Gastrocnemius medialis (tissue), 4 donors: ENCODE measurements around the gene ARHGEF11. TPM values are rescaled to one million over a fixed set of nuclear protein-coding genes. Genes with fewer than 3 reads are reported as not detected.

ENCODE experiments used
- ATAC-seq, 2 donors: fragments of 150-250 bp; one replicate each; pipeline ENCODE4 v1.9.1; 2016
- DNase-seq, 2 donors: peaks; one replicate each; pipeline ENCODE4 v3.0.0-alpha.2; 2019
- H3K27ac ChIP-seq, 4 donors: fragments of 200-600 bp; sonication (generic); 1 replicate in 1 of 4; 2 replicates in 3 of 4; pipeline ENCODE4 v1.5.1; 2016 to 2018; ENCODE audit warnings: mild to moderate bottlenecking in 2 of 4, moderate library complexity in 1 of 4
- H3K27me3 ChIP-seq, 3 donors: fragments of 200-600 bp; sonication (generic) in 2 of 3; 1 replicate in 1 of 3; 2 replicates in 2 of 3; pipeline versions ENCODE4 v1.5.1 to v1.6.0; 2016 to 2019; ENCODE audit warnings: mild to moderate bottlenecking in 1 of 3, moderate library complexity in 1 of 3
- H3K36me3 ChIP-seq, 2 donors: fragments of 200-600 bp; sonication (generic) in 1 of 2; one replicate each; pipeline ENCODE4 v1.5.1; 2017 to 2018
- H3K4me1 ChIP-seq, 2 donors: fragments of 200-600 bp; sonication (generic) in 1 of 2; one replicate each; pipeline ENCODE4 v1.5.1; 2016 to 2017; ENCODE audit warnings: mild to moderate bottlenecking in 2 of 2
- H3K4me3 ChIP-seq, 4 donors: fragments of 200-600 bp; sonication (generic) in 3 of 4; 1 replicate in 1 of 4; 2 replicates in 3 of 4; pipeline ENCODE4 v1.5.1; 2016 to 2019; ENCODE audit warnings: mild to moderate bottlenecking in 2 of 4
- H3K9me3 ChIP-seq, 3 donors: fragments of 200-600 bp; sonication (generic) in 2 of 3; 1 replicate in 1 of 3; 2 replicates in 2 of 3; pipeline ENCODE4 v1.5.1; 2016 to 2019
- CTCF ChIP-seq, 5 experiments: fragments of 450-650 bp in 3 of 5; fragments of 200-600 bp in 2 of 5; sonication (generic) in 2 of 5; IDR thresholded peaks in 4 of 5; conservative IDR thresholded peaks in 1 of 5; 1 replicate in 4 of 5; 2 replicates in 1 of 5; pipeline ENCODE4 v1.5.1; 2016 to 2019; ENCODE audit warnings: antibody characterized with exemption in 5 of 5, mild to moderate bottlenecking in 3 of 5, moderate library complexity in 3 of 5
- POLR2A ChIP-seq, 2 donors: fragments of 450-650 bp; IDR thresholded peaks; one replicate each; pipeline ENCODE4 v1.6.1; 2017; ENCODE audit warnings: antibody characterized with exemption in 2 of 2, mild to moderate bottlenecking in 2 of 2, moderate library complexity in 2 of 2
- in situ Hi-C, 4 donors: fragments of 200-750 bp; cut with MboI; loops; one replicate each; pipeline versions ENCODE4 v1.15.0 to v1.8.0; 2017; ENCODE audit warnings: low sequenced_read_pairs in 4 of 4
- intact Hi-C: fragments of 100-400 bp; cut with DNase I; formaldehyde crosslinking; loops from one replicate; pipeline ENCODE4 v1.15.1; 2023; ENCODE audit warnings: low total_unique reads
- total RNA-seq, 4 donors: library from RNA; depleted of rRNA; stranded (reverse); fragments of >200 nt; gene quantifications; one replicate each; pipeline versions ENCODE4 v1.1.0 to v1.2.3, GENCODE V29; 2016

The ARHGEF11 gene
- total RNA-seq, 4 donors from 2014 or later: 19.5 to 33.4 (median 27.7) TPM

GRCh38 chr1:156922986-156923669, 122.4 kb downstream of the ARHGEF11 start:
- Histone ChIP-seq H3K27me3 (peaks cover 74 to 93% (median 77%) of the 10 kb centered on the region in 3 donors), H3K27ac (no peak overlapping the region), H3K4me1 (peaks cover 3 to 17% of the 10 kb centered on the region in 2 donors), H3K9me3 (no peaks in the 10 kb centered on the region), H3K4me3 (no peak overlapping the region), H3K36me3 (no peaks in the 10 kb centered on the region)
- intact Hi-C loops (no loop called here), in situ Hi-C loops (no loop called here)
- no peak for TF ChIP-seq CTCF (IDR thresholded peaks at IDR 0.05 in 4 of 5, conservative IDR thresholded peaks at IDR 0.05 in 1 of 5)
- no peak for TF ChIP-seq POLR2A (IDR thresholded peaks at IDR 0.05)
- ATAC-seq: no peak
- no peak for DNase-seq

DNA sequence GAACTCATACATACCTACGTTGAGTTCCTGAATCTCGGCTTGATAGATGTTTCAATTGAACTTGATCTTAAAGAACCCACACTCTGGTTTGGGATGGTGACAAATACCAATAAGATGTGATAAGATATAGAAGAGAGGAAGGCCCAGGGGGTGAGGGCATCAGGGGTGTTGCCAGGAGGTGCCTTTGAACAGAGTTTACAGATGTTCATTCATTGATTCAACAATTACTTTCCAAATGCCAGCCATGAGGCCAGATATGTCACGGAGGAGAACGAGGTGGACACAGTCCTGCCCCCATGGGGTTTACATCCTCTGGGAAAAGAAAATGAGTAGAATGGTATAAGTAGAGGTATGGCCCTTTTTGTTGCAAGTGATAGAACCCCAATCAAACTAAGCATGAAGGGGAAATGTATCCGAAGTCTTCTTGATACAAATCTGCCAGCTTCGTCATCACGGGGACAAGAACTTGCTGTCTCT, 124.5 kb downstream of the ARHGEF11 start:
- peaks cover 57 to 74% (median 57%) of the 10 kb centered on the region in 3 donors for H3K27me3 ChIP-seq
- in situ Hi-C loops (no loop called here), intact Hi-C loops (no loop called here)
- H3K27ac ChIP-seq: no peak overlapping the region
- ATAC-seq (no peak), DNase-seq (no peak)
- no peaks in the 10 kb centered on the region for H3K36me3 ChIP-seq
- H3K4me3 ChIP-seq: no peak overlapping the region
- H3K9me3 ChIP-seq: no peaks in the 10 kb centered on the region
- no peak for TF ChIP-seq CTCF (IDR thresholded peaks at IDR 0.05 in 4 of 5, conservative IDR thresholded peaks at IDR 0.05 in 1 of 5)
- no peak for TF ChIP-seq POLR2A (IDR thresholded peaks at IDR 0.05)
- H3K4me1 ChIP-seq: peaks cover 0 to 11% of the 10 kb centered on the region in 2 donors

DNA sequence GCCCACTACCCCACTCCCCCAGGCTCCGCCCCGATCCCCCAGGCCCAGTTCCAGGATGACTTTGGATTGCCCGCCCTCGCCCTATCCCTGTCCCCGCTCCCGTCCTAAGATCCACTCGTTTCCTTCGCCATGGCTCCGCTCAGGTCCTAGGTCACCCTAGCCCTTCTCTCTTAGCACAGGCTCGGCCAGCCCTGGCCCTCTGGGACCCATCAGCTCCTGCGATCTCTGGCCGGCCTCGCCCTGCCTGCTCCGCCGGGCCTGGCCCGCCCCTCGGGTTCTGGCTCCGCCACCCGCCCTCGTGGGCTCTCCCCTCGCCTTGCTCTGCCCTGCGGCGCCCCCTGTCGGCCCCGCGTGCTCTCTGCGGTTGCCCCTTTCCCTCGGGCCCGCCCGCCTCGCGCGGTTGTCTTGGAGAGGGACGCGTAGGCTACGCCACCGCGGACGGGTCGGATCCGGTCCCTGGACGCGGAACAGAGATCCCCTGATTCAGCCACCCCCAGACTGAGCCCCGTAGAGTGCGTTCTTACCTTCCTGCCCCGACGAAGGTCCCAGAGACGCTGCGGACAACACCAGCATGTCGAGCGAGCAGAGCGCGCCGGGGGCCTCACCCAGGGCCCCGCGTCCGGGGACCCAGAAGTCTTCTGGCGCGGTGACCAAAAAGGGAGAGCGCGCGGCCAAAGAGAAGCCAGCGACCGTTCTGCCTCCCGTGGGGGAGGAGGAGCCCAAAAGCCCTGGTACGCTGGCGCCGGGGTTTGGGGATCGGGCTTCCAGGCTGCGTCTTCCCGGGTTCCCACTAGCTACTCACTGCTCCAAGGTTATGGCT, 125.1 kb downstream of the ARHGEF11 start, which contains the start of gene LRRC71:
LRRC71 (plus strand) TSS at position 400 of the 820 bp plus-strand sequence; CDS start at position 572, 172 bp downstream.
- in situ Hi-C loops (no loop called here), intact Hi-C loops (loop anchor here (1.0 kb wide), 1 partner anchor 28 kb away; no protein-coding TSS in a partner anchor)
- peaks cover 50 to 70% (median 53%) of the 10 kb centered on the region in 3 donors for H3K27me3 ChIP-seq
- ATAC-seq (peak; percentile 79 to 84), DNase-seq (peak; percentile 20 to 53)
- peak; percentile 66 to 86 (median 81) for TF ChIP-seq CTCF (IDR thresholded peaks at IDR 0.05 in 4 of 5, conservative IDR thresholded peaks at IDR 0.05 in 1 of 5)
- TF ChIP-seq POLR2A (IDR thresholded peaks at IDR 0.05): no peak
- no peaks in the 10 kb centered on the region for H3K36me3 ChIP-seq
- no peak within 1 kb of the TSS for H3K27ac ChIP-seq
- peaks cover 0 to 11% of the 10 kb centered on the region in 2 donors for H3K4me1 ChIP-seq
- no peaks in the 10 kb centered on the region for H3K9me3 ChIP-seq
- H3K4me3 ChIP-seq: peak within 1 kb of the TSS; percentile 12 to 32 (median 26)

GRCh38 chr1:156914440-156914856, 131.1 kb downstream of the ARHGEF11 start:
- Histone ChIP-seq H3K4me1 (no peaks in the 10 kb centered on the region), H3K4me3 (no peak overlapping the region), H3K9me3 (no peaks in the 10 kb centered on the region), H3K36me3 (no peaks in the 10 kb centered on the region), H3K27me3 (peaks cover 0 to 22% (median 0%) of the 10 kb centered on the region in 3 donors), H3K27ac (no peak overlapping the region)
- intact Hi-C loops (loop anchor here (10.0 kb wide), 1 partner anchor 160 kb away; no protein-coding TSS in a partner anchor), in situ Hi-C loops (no loop called here)
- DNase-seq: no peak
- ATAC-seq: no peak
- TF ChIP-seq CTCF (IDR thresholded peaks at IDR 0.05 in 4 of 5, conservative IDR thresholded peaks at IDR 0.05 in 1 of 5) (no peak), POLR2A (IDR thresholded peaks at IDR 0.05) (no peak)
